ENCODE data around the gene MAP1LC3A.

MAP1LC3A gene

GRCh38 chr20:34547844-34548613 is 10.5 kb upstream of the MAP1LC3A start:
- no peak for DNase-seq (ENCODE audit: low read depth in 2 of 2, low spot score in 1 of 2)

- DNase-seq (ENCODE audit: low read depth in 2 of 2, low spot score in 1 of 2), result no peak
Observed at GRCh38 chr20:34549291-34549928, 9.1 kb upstream of the MAP1LC3A start.

- no peak for DNase-seq (ENCODE audit: low read depth in 2 of 2, low spot score in 1 of 2)
Observed at GRCh38 chr20:34549929-34550305, 8.6 kb upstream of the MAP1LC3A start.

- DNase-seq (ENCODE audit: low read depth in 2 of 2, low spot score in 1 of 2), result no peak
Observed at GRCh38 chr20:34552569-34552968, 5.9 kb upstream of the MAP1LC3A start.

- no peak for DNase-seq (ENCODE audit: low read depth in 2 of 2, low spot score in 1 of 2)
Observed at GRCh38 chr20:34553366-34553867, 5.1 kb upstream of the MAP1LC3A start.

GRCh38 chr20:34557936-34558319 is 590 bp upstream of the MAP1LC3A start:
- DNase-seq (ENCODE audit: low read depth in 2 of 2, low spot score in 1 of 2), result no peak

- DNase-seq (ENCODE audit: low read depth in 2 of 2, low spot score in 1 of 2), result no peak
Observed at GRCh38 chr20:34559311-34560140, 1.0 kb downstream of the MAP1LC3A start.

- DNase-seq (ENCODE audit: low read depth in 2 of 2, low spot score in 1 of 2), result no peak
Observed at GRCh38 chr20:34560141-34560523, 1.6 kb downstream of the MAP1LC3A start.

GRCh38 chr20:34560614-34561013 is 2.1 kb downstream of the MAP1LC3A start:
- no peak for DNase-seq (ENCODE audit: low read depth in 2 of 2, low spot score in 1 of 2)

GRCh38 chr20:34561661-34562060 is 3.1 kb downstream of the MAP1LC3A start:
- no peak for DNase-seq (ENCODE audit: low read depth in 2 of 2, low spot score in 1 of 2)

GRCh38 chr20:34562641-34563040 is 4.1 kb downstream of the MAP1LC3A start:
- no peak for DNase-seq (ENCODE audit: low read depth in 2 of 2, low spot score in 1 of 2)

GRCh38 chr20:34564833-34565232 is 6.3 kb downstream of the MAP1LC3A start:
- no peak for DNase-seq (ENCODE audit: low read depth in 2 of 2, low spot score in 1 of 2)

- no peak for DNase-seq (ENCODE audit: low read depth in 2 of 2, low spot score in 1 of 2)
Observed at GRCh38 chr20:34566978-34567891, 8.7 kb downstream of the MAP1LC3A start.

GRCh38 chr20:34567892-34568865 is 9.7 kb downstream of the MAP1LC3A start:
- no peak for DNase-seq (ENCODE audit: low read depth in 2 of 2, low spot score in 1 of 2)

GRCh38 chr20:34569598-34569997 is 11.1 kb downstream of the MAP1LC3A start:
- DNase-seq (ENCODE audit: low read depth in 2 of 2, low spot score in 1 of 2), result no peak

GRCh38 chr20:34570859-34571306 is 12.4 kb downstream of the MAP1LC3A start:
- DNase-seq (ENCODE audit: low read depth in 2 of 2, low spot score in 1 of 2), result no peak

- DNase-seq (ENCODE audit: low read depth in 2 of 2, low spot score in 1 of 2), result no peak
Observed at GRCh38 chr20:34571753-34572152, 13.2 kb downstream of the MAP1LC3A start.

GRCh38 chr20:34573541-34574300 is 15.2 kb downstream of the MAP1LC3A start:
- DNase-seq (ENCODE audit: low read depth in 2 of 2, low spot score in 1 of 2), result no peak

- DNase-seq (ENCODE audit: low read depth in 2 of 2, low spot score in 1 of 2), result no peak
Observed at GRCh38 chr20:34574426-34574825, 15.9 kb downstream of the MAP1LC3A start.
